GM19099 (cell line): ENCODE measurements around the gene HS1BP3.

Experiments used
- POLR2A ChIP-seq: IDR thresholded peaks from 3 replicates; pipeline ENCODE4 v1.6.1; 2011; ENCODE audit warnings: low read depth; ENCODE audit not compliant: insufficient read length; ENCODE audit errors: extremely low read depth

HS1BP3 gene

GRCh38 chr2:20582600-20583221 lies 68.2 kb downstream of the HS1BP3 start:
- no peak for TF ChIP-seq POLR2A

DNA sequence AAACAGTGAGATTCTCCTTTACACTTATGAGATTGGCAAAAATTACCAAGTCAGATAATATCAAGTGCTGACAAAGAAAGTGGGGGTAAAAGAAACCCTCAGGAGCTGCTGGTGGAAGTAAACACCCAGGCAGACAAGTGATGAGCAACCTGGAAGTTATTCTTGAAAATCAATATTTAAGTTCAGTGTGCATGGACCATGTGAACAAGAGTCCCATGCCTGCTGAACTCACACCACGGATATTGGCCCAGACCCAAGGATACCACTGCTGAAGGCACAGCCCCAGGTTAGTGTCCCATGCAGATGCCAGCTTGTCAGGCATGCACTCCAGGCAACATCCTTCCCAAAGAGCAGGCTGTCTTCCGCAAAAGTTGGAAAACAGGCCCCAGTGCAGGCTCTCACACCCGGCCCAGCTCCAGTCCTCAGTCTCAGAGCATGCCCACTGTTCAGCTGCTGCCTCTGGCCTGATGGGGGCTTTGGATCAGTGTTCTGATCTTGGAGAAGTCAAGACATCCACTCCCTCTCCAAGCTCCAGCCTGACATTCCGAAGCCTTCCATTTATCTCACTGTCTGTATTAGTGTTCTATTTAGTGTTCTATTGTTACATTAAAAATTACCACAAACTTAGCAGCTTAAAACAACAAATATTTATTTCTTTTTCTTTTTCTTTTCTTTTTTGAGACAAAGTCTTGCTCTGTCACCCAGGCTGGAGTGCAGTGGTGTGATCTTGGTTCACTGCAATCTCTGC lies 70.0 kb downstream of the HS1BP3 start:
- TF ChIP-seq POLR2A = no peak

DNA sequence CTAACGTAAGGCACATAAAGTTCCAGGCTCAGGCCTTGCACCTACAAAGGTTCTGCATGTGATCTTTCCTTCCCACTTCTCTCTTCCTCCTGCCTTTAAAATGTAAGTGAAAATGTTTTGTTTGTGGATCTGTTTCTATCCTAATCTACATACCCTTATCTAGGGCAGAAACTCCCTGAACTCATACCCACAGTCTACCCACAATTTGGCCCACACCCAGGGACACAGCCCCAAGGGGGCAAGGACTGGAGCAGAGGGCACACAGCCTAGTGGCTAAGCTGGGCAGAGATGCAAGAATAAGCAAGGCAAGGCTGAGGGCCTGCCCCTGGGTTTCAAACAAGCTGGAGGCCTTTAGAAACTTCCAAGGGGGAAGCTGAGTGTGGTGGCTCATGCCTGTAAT lies 71.0 kb downstream of the HS1BP3 start:
- no peak for TF ChIP-seq POLR2A

GRCh38 chr2:20578895-20579825 lies 71.7 kb downstream of the HS1BP3 start:
- TF ChIP-seq POLR2A = peak; percentile 31

- no peak for TF ChIP-seq POLR2A
Measured at GRCh38 chr2:20578266-20578894, 72.5 kb downstream of the HS1BP3 start.

- TF ChIP-seq POLR2A = no peak
Measured at GRCh38 chr2:20577495-20578235, 73.2 kb downstream of the HS1BP3 start.

DNA sequence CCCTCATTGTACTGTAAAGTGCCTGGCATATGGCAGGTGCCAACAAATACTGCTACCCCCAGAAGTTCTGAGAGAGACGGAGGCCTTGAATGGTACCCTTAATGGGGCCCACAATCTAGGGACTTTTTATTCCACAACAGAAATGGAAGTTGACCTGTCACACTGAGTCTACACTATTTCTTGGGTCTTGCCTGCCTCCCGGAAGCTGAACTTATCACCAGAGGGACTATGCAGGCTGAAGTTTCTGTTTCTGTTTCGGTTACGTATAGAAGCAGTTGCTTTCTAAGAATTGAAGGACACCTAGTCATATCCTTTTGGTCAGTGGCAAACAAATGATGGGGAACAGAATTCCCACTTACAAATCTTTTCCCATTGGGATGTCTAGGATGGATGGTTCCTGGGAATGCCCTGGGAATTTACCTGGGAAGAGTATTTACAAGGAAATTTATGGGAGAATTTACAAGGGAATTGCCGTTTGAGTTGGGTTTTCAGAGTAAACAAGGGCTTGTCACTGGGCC lies 74.2 kb downstream of the HS1BP3 start:
- peak; percentile 36 for TF ChIP-seq POLR2A

- TF ChIP-seq POLR2A = no peak
Measured at GRCh38 chr2:20575935-20576597, 74.8 kb downstream of the HS1BP3 start.

- TF ChIP-seq POLR2A = no peak
Measured at GRCh38 chr2:20575414-20575813, 75.5 kb downstream of the HS1BP3 start.

GRCh38 chr2:20574930-20575329 lies 76.0 kb downstream of the HS1BP3 start:
- no peak for TF ChIP-seq POLR2A

DNA sequence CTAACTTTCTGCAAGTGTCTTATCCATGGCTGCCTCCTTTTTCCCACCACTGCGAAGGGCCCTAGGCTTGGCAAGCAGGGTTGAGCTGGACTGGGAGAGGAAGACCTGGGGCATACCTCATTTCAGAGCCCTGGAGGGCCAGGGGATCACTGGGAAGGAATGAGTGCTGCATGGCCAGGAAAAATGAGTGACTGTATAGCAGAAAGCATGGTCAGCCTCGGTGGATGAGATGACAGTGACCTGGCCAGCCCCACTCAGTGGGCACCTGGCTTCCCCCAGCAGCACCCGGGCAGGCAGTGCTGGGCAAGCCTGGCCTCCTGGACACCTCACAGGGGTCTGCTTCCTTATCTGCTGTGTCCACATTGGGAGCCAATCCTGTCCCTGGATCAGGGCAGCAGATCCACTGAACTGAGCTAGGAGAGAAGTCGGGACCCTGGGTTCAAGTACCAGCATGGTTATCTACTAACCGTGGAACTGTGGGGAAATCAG lies 76.4 kb downstream of the HS1BP3 start:
- no peak for TF ChIP-seq POLR2A

DNA sequence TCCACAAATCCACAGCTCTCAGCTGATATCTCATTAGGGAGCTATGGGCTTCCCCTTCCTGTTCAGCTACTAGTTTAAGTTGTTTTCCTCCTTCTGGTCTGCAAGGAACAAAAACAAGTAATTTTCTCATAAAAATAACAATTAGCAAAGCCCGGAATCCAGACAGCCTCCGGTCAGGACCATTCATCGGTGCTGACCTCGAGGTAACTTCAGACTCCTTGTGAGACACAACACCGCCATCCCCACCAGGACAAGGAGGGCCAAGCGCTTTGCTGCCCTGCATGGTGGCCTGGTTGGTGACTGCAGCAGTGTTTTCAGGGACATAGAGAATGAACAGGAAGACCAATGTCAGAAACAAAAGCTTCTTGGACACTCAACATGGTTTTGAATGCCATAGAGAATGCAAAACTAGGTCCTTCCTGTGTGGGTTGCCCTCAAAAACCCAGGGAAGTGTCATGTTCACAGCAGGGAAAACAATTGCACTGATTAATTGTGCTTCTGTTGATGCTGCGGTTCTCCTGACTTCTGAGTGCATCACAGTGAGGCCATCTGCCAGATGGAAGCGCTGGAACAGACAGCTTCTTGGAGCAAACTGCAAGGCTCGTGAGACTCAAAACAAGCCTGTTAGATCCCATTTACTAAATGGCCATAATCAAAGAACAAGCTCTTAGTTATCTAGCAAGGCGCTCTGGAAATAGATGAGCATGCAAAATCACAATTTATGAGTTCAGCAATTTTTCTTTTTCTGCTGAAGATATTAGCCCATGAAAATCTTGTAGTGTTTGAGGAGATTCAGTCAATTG lies 77.1 kb downstream of the HS1BP3 start:
- TF ChIP-seq POLR2A = no peak

GRCh38 chr2:20572221-20572620 lies 78.7 kb downstream of the HS1BP3 start:
- TF ChIP-seq POLR2A = no peak
